GM18526 (cell line): ENCODE measurements around the gene YTHDF1.

ENCODE experiments used
- POLR2A ChIP-seq: IDR thresholded peaks from 3 replicates; pipeline ENCODE4 v1.6.1; 2011; ENCODE audit not compliant: insufficient read length; ENCODE audit errors: extremely low read depth

The YTHDF1 gene

GRCh38 chr20:63153254-63154221, 62.4 kb downstream of the YTHDF1 start:
- TF ChIP-seq POLR2A, result no peak

DNA sequence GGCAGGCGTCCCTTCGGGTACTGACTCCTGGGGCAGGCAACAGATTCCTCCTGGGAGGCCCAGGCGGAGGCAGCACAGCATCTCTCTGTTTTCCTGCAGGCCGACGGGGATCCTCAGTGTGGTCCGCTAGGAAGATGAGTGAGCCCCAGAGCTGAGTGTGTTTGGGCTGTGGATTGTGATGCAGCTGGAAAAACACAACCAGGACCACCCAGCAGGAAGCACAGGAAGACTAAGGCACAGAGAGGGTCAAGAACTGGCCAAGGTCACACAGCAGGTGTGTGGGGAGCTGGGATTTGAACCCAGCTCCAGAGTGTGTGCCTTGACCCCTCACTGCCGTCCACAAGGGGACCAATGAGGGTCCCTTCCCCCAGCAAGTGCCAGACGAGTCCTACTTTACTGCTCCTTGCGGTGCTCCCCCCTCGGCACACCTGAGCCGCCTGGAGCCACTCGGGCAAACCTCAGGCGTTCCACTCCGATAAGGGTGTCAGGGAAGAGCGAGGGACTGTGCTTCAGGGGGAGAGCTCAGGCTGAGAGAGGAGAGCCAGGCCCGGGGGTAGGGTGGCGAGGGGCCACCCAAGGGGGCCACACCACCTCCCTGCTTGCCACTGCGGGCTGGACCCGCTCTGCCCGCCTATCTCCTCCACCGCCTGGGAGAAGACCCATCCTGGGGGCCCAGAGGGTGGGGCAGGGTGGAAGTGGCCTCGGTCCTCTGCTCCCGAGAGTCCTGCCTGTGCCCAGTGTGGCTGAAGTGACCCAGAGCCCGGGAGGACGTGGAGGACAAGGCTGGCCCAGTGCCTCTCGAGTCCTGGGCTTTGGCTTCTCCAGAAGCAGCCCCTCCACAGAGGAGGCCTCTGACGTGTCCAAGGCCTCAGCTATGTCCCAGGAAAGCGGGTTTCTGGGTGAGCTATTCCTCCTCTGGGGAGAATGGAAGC, 63.3 kb downstream of the YTHDF1 start:
- no peak for TF ChIP-seq POLR2A

GRCh38 chr20:63151554-63152321, 64.2 kb downstream of the YTHDF1 start:
- no peak for TF ChIP-seq POLR2A

DNA sequence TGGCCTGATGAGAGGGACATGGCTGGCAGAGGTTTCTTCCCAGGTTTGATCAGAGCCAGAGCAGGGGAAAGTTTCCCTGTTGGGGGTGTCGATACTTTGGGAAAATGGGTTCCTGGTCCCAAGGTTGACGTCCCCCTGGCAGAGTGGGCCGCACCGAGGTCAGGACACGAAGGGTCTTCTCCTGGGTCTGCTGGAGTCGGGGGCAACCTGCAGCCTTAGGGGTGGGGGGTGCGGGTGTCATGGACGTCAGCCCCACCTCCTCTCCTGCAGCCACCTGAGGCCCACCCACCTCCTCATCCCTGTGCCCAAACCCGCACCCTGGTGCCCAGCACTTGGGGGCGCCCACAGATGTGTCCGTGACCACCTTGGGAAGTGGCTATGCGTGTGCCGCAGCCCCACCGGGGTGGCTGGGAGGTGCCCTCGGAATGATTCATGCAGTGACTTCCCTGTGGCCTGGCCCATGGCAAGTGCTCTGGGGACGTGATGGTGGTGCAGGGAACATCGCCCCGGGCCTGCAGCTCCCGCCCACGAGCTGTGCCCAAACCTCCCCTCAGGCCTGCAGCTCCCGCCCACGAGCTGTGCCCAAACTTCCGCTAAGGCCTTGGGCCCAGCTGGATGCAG, 64.9 kb downstream of the YTHDF1 start:
- no peak for TF ChIP-seq POLR2A

- no peak for TF ChIP-seq POLR2A
These were observed 65.5 kb downstream of the YTHDF1 start for GRCh38 chr20:63150391-63150898.

GRCh38 chr20:63149531-63150192, 66.3 kb downstream of the YTHDF1 start:
- TF ChIP-seq POLR2A, result no peak

DNA sequence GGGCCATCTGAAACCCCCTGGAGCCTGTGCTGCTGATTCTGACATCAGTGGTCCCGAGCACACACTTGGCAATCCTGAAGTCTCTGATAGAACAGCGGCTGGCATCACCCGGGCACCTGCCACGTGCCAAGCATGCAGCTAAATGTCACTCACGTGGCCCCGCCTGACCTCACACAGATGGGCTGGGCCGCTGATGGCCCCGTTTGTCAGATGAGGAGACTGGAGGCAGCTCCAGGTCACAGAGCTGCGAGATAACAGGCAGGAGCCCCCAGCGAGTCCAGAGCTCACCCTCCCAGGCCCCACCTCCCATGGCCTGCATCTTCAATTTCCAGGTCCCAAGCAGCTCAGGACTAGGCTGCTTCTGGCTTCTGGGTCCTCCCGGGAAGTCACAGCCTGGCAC, 67.2 kb downstream of the YTHDF1 start:
- no peak for TF ChIP-seq POLR2A

DNA sequence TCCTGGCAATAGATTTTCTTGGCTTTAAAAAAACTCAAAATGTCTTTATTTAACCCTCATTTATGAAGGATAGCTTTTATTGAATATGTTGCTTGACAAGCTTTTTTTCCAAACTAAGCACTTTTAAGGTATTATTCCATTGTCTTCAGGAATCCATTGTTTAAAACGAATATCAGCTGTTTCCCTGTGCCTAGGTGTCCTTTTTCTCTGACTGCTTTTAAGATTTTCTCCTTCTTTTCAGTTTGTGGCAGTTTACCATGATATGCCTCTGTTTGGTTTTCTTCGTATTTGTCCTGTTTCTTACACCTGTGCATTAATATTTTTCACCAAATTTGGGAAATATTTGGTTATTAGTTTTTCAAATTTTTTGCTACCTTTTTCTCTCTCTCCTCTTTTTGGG, 68.4 kb downstream of the YTHDF1 start:
- TF ChIP-seq POLR2A, result no peak
